Lower leg skin (tissue), 4 donors: ENCODE results near the gene PRORP. TPM values are rescaled to one million over a fixed set of nuclear protein-coding genes. Genes with fewer than 3 reads are reported as not detected.

ENCODE experiments used
- DNase-seq, 2 donors: peaks; one replicate each; pipeline ENCODE4 v3.0.0-alpha.2; 2019; ENCODE audit warnings: low spot score in 2 of 2
- H3K4me3 ChIP-seq: fragments of 200-600 bp; sonication (generic); 2 replicates; pipeline ENCODE4 v1.5.1; 2017; ENCODE audit warnings: mild to moderate bottlenecking, low read depth; ENCODE audit not compliant: poor library complexity, severe bottlenecking
- CTCF ChIP-seq, 3 donors: fragments of 450-650 bp; IDR thresholded peaks; one replicate each; pipeline ENCODE4 v1.5.1; 2016; ENCODE audit warnings: antibody characterized with exemption in 3 of 3, mild to moderate bottlenecking in 3 of 3, moderate library complexity in 2 of 3
- POLR2A ChIP-seq, 2 donors: fragments of 450-650 bp; IDR thresholded peaks; one replicate each; pipeline ENCODE4 v1.6.1; 2016 to 2017; ENCODE audit warnings: antibody characterized with exemption in 2 of 2, mild to moderate bottlenecking in 1 of 2, moderate library complexity in 1 of 2
- WGBS, 2 donors: methylation state at CpG; one replicate each; pipeline ENCODE4 v1.1.5; 2018; 5-methylcytosine and 5-hydroxymethylcytosine counted together
- intact Hi-C: fragments of 100-400 bp; cut with DNase I; formaldehyde crosslinking; loops from one replicate; pipeline ENCODE4 v1.15.0; 2023; ENCODE audit warnings: low total_unique reads
- total RNA-seq, 4 donors: library from RNA; depleted of rRNA; stranded (reverse); fragments of >200 nt; gene quantifications; one replicate each; pipeline ENCODE4 v1.1.0, GENCODE V29; 2016

The PRORP gene
- total RNA-seq, 4 donors from 2014 or later = 24.1 to 29.6 (median 25.3) TPM

- H3K4me3 ChIP-seq = no peak overlapping the region
- no peak for TF ChIP-seq POLR2A (IDR thresholded peaks at IDR 0.05)
- no peak for TF ChIP-seq CTCF (IDR thresholded peaks at IDR 0.05)
- WGBS, 2 donors = 48 to 56% methylated on average over 6 of the region's 6 CpGs
- intact Hi-C loops = no loop called here
- no peak for DNase-seq
Observed at GRCh38 chr14:35159742-35160409, 37.5 kb downstream of the PRORP start.

- no peak overlapping the region for H3K4me3 ChIP-seq
- DNase-seq = no peak
- 70 to 79% methylated on average over 5 of the region's 5 CpGs for WGBS, 2 donors
- no peak for TF ChIP-seq POLR2A (IDR thresholded peaks at IDR 0.05)
- no peak for TF ChIP-seq CTCF (IDR thresholded peaks at IDR 0.05)
- intact Hi-C loops = no loop called here
Observed at GRCh38 chr14:35161231-35161630, 38.9 kb downstream of the PRORP start.

GRCh38 chr14:35163384-35163783 is 41.0 kb downstream of the PRORP start:
- 91 to 97% methylated on average over 1 of the region's 1 CpG for WGBS, 2 donors
- TF ChIP-seq CTCF (IDR thresholded peaks at IDR 0.05) (no peak), POLR2A (IDR thresholded peaks at IDR 0.05) (no peak)
- no peak overlapping the region for H3K4me3 ChIP-seq
- no peak for DNase-seq
- intact Hi-C loops = no loop called here

GRCh38 chr14:35164849-35165248 is 42.5 kb downstream of the PRORP start:
- no peak overlapping the region for H3K4me3 ChIP-seq
- DNase-seq = no peak
- 79% methylated on average over 5 of the region's 5 CpGs for WGBS, 2 donors
- TF ChIP-seq POLR2A (IDR thresholded peaks at IDR 0.05) (no peak), CTCF (IDR thresholded peaks at IDR 0.05) (no peak)
- intact Hi-C loops = no loop called here

- no peak for TF ChIP-seq POLR2A (IDR thresholded peaks at IDR 0.05)
- no peak for TF ChIP-seq CTCF (IDR thresholded peaks at IDR 0.05)
Observed at GRCh38 chr14:35167496-35167895, 45.1 kb downstream of the PRORP start.

More at GRCh38 chr14:35167496-35167895, 45.1 kb downstream of the PRORP start:
- DNase-seq = no peak
- no peak overlapping the region for H3K4me3 ChIP-seq
- intact Hi-C loops = no loop called here
- WGBS, 2 donors = 65 to 70% methylated on average over 3 of the region's 3 CpGs

Other genes with a start within 250 kb of the PRORP start
- 10 to 100 TPM; 27.7 to 47.9 (median 42.1) TPM for gene BAZ1A, start 247.2 kb upstream of the PRORP start, total RNA-seq
- 10 to 100 TPM; 36.1 to 51.8 (median 38.6) TPM for gene SRP54, start 139.6 kb upstream of the PRORP start, total RNA-seq
- gene FAM177A1, start 76.3 kb upstream of the PRORP start, total RNA-seq = 10 to 100 TPM; 38.8 to 51.5 (median 47.7) TPM
- gene PPP2R3C, start 562 bp upstream of the PRORP start, total RNA-seq = 10 to 100 TPM in 1 of 4 donors, 1 to 10 TPM in 3; 4.3 to 20.8 (median 6.8) TPM
- gene PSMA6, start 169.8 kb downstream of the PRORP start, total RNA-seq = 100 to 1,000 TPM in 2 of 4 donors, 10 to 100 TPM in 2; 62.7 to 175 (median 102) TPM